Metanephros (tissue), 1 donor: ENCODE results near the gene FHIP2A. TPM values are rescaled to one million over a fixed set of nuclear protein-coding genes. Genes with fewer than 3 reads are reported as not detected.

Experiments used
- total RNA-seq: library from RNA; depleted of rRNA; stranded (reverse); fragments of >200 nt; gene quantifications from one replicate; pipeline ENCODE4 v1.2.3, GENCODE V29; 2014

Gene FHIP2A, protein sequence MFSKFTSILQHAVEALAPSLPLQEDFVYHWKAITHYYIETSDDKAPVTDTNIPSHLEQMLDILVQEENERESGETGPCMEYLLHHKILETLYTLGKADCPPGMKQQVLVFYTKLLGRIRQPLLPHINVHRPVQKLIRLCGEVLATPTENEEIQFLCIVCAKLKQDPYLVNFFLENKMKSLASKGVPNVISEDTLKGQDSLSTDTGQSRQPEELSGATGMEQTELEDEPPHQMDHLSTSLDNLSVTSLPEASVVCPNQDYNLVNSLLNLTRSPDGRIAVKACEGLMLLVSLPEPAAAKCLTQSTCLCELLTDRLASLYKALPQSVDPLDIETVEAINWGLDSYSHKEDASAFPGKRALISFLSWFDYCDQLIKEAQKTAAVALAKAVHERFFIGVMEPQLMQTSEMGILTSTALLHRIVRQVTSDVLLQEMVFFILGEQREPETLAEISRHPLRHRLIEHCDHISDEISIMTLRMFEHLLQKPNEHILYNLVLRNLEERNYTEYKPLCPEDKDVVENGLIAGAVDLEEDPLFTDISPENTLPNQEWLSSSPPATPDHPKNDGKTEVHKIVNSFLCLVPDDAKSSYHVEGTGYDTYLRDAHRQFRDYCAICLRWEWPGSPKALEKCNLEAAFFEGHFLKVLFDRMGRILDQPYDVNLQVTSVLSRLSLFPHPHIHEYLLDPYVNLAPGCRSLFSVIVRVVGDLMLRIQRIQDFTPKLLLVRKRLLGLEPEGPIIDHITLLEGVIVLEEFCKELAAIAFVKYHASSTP
- total RNA-seq: 32.8 TPM

DNA sequence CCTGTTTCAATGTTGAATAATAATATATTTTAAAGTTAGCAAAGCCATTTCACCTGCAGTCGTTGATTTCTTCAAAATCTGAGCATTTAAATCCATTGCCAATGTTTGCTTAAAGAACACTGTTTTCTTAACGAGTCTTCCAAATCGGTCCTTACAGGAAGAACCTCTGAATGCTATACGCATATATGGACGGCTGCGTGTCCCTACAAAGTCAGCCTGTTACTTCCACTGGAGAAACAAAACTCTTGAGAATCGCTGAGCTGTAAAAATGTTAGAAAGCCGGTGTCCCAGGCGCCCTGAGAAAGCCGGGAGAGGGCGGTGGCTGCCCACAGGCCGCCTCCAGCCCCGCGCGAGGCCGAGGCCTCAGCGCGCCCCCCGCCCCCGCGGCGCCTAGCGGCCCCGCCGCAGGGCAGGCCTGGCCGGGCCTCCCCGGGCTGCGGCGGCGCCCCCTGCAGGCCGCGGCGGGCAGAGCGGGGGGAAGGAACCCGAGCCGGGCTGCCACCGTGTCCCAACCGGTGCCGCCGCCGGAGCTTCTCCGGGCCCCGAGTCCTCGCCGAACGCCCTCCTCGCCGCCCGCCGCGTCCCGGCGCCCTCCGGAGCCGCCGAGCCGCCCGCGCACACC, at the start of gene FHIP2A:
FHIP2A (plus strand) TSS at position 488 of the 622 bp plus-strand sequence. CDS start 299 bp downstream, outside the sequence.

Other genes with a start within 250 kb of the FHIP2A start
- 90.6 TPM for gene ABLIM1, start 163.5 kb upstream of the FHIP2A start, total RNA-seq
- 32.1 TPM for gene TRUB1, start 116.4 kb downstream of the FHIP2A start, total RNA-seq